ENCODE data around the gene AASDHPPT.

Gene AASDHPPT

DNA sequence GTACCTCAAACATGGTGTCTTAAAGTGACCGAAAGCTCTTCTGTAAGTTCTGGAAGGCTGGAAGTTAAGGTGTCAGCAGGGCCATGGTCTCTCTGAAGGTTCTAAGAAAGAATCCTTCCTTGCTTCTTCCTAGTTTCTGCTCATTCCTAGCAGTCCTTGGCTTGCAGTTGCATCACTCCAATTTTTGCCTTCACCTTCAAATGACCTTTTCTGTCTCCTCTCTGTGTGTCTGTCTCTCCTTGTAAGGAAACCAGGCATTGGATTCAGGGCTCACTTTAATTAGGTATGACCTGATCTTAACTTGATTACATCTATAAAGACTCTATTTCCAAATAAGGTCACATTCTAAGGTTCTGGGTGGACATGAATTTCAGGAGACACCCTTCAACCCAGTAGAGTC is 8.7 kb downstream of the AASDHPPT start:
- H3K4me3 ChIP-seq (replicated peaks; ENCODE audit: low read depth, low read length) = no peak overlapping the region
- no peak for DNase-seq (ENCODE audit: low read depth)
- no peak for TF ChIP-seq CTCF (IDR thresholded peaks at IDR 0.05; ENCODE audit: low read length, missing control alignments)

DNA sequence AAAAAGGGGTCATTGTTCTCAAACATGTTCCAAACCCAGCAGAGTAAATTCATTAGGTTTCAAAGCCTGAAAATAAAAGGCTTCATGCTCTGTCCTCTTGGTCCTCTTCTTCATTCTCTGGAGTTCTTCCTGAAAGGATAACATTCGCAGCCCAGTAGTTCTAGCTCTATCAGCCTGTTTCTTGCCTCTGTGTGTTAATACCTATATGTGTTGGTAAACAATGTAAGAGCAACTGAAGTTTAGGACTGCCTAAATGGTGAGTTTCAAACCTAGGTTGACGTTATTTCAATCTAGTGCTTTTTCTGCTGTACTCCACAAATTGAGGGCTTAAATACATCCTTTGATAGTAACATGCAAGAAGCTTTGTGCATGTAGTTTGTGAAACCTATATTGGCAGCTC is 9.4 kb downstream of the AASDHPPT start:
- H3K4me3 ChIP-seq (replicated peaks; ENCODE audit: low read depth, low read length) = no peak overlapping the region
- TF ChIP-seq CTCF (IDR thresholded peaks at IDR 0.05; ENCODE audit: low read length, missing control alignments) = no peak
- DNase-seq (ENCODE audit: low read depth) = no peak

GRCh38 chr11:106087815-106088435 is 10.5 kb downstream of the AASDHPPT start:
- DNase-seq (ENCODE audit: low read depth) = peak; percentile 78
- peak; percentile 94 for TF ChIP-seq CTCF (IDR thresholded peaks at IDR 0.05; ENCODE audit: low read length, missing control alignments)
- H3K4me3 ChIP-seq (replicated peaks; ENCODE audit: low read depth, low read length) = no peak overlapping the region

- H3K4me3 ChIP-seq (replicated peaks; ENCODE audit: low read depth, low read length) = no peak overlapping the region
- no peak for DNase-seq (ENCODE audit: low read depth)
- no peak for TF ChIP-seq CTCF (IDR thresholded peaks at IDR 0.05; ENCODE audit: low read length, missing control alignments)
Observed at GRCh38 chr11:106088896-106089295, 11.4 kb downstream of the AASDHPPT start.

GRCh38 chr11:106091480-106092123 is 14.1 kb downstream of the AASDHPPT start:
- no peak overlapping the region for H3K4me3 ChIP-seq (replicated peaks; ENCODE audit: low read depth, low read length)
- peak; percentile 78 for DNase-seq (ENCODE audit: low read depth)
- TF ChIP-seq CTCF (IDR thresholded peaks at IDR 0.05; ENCODE audit: low read length, missing control alignments) = no peak

DNA sequence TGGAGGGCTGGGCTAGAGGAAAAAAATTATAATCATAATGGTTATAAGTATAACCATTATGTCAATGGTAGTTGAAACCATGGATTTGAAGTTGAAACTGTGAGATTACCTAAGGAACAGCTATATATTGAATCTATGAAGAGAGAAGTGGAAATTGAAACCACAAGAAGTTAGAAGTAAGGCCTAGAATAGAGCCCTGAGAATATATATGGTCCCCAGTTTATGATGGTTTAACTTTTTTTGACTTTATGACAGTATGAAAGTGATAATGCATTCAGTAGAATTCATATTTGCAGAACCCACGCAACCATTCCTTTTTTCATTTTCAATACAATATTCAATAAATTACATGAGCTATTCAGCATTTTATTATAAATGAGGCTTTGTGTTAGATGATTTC is 15.0 kb downstream of the AASDHPPT start:
- DNase-seq (ENCODE audit: low read depth) = no peak
- no peak overlapping the region for H3K4me3 ChIP-seq (replicated peaks; ENCODE audit: low read depth, low read length)
- TF ChIP-seq CTCF (IDR thresholded peaks at IDR 0.05; ENCODE audit: low read length, missing control alignments) = no peak
